Heart right ventricle (tissue), 16 donors: Measurements from ENCODE around the gene SCAND1. TPM values are rescaled to one million over a fixed set of nuclear protein-coding genes. Genes with fewer than 3 reads are reported as not detected.

Experiments used
- ATAC-seq, 8 donors: fragments of 200-7000 bp; cut with Tn5 transposase; one replicate each; pipeline ENCODE4 v1.9.1; 2020; ENCODE audit warnings: mild to moderate bottlenecking in 8 of 8, moderate library complexity in 8 of 8, moderate number of reproducible peaks in 1 of 8
- DNase-seq, 2 donors: peaks; one replicate each; pipeline ENCODE4 v3.0.0-alpha.2; 2020
- H3K27ac ChIP-seq, 10 donors: fragments of 200-600 bp; sonication (generic) in 2 of 10; one replicate each; pipeline versions ENCODE4 v1.5.0 to v1.8.0; 2020 to 2022; ENCODE audit warnings: mild to moderate bottlenecking in 3 of 10
- H3K27me3 ChIP-seq, 7 donors: fragments of 200-600 bp; one replicate each; pipeline ENCODE4 v1.8.0; 2021 to 2022; ENCODE audit warnings: mild to moderate bottlenecking in 2 of 7
- H3K36me3 ChIP-seq, 9 donors: fragments of 200-600 bp; sonication (generic) in 1 of 9; one replicate each; pipeline versions ENCODE4 v1.5.0 to v1.8.0; 2020 to 2022; ENCODE audit warnings: mild to moderate bottlenecking in 2 of 9
- H3K4me1 ChIP-seq, 9 donors: fragments of 200-600 bp; sonication (generic) in 1 of 9; one replicate each; pipeline versions ENCODE4 v1.5.0 to v1.8.0; 2020 to 2022; ENCODE audit warnings: mild to moderate bottlenecking in 4 of 9
- H3K4me3 ChIP-seq, 10 donors: fragments of 200-600 bp; sonication (generic) in 2 of 10; one replicate each; pipeline versions ENCODE4 v1.5.0 to v1.8.0; 2020 to 2022; ENCODE audit warnings: mild to moderate bottlenecking in 7 of 10, moderate library complexity in 2 of 10
- H3K9me3 ChIP-seq, 11 donors: fragments of 200-600 bp in 10 of 11; sonication (generic) in 2 of 11; one replicate each; pipeline versions ENCODE4 v1.5.0 to v1.8.0; 2013 to 2022; ENCODE audit warnings: mild to moderate bottlenecking in 2 of 11, control low read depth in 1 of 11, moderate library complexity in 1 of 11
- WGBS, 2 donors: extraction: QIAGEN DNeasy Blood & Tissue Kit; methylation state at CpG; one replicate each; pipeline ENCODE4 v1.1.7; 2013; ENCODE audit warnings: inconsistent platforms in 1 of 2; 5-methylcytosine and 5-hydroxymethylcytosine counted together
- intact Hi-C, 10 donors: fragments of 100-400 bp; cut with DNase I; formaldehyde crosslinking; loops; one replicate each; pipeline versions ENCODE4 v1.11.1 to v1.14.2; 2022
- polyA plus RNA-seq, 2 donors: library from polyadenylated mRNA; stranded (reverse); fragments of 200-250 nt; gene quantifications; one replicate each; pipeline ENCODE4 v1.2.3, GENCODE V29; 2013
- total RNA-seq, 10 donors: library from RNA; stranded (reverse); fragmentation: NEBNext Ultra II Directional in 3 of 10; extraction: Animal tissue kit (Norgen Biotek cat#: 25700) in 3 of 10; gene quantifications; one replicate each; pipeline versions ENCODE4 v1.2.1 to v1.2.4, GENCODE V29; 2021 to 2023
- TF ChIP-seq, protein P1 (sequence below), 9 donors: fragments of 200-600 bp; sonication (generic) in 2 of 9; IDR thresholded peaks; one replicate each; pipeline versions ENCODE4 v1.5.0 to v1.8.0; 2021 to 2022; ENCODE audit warnings: antibody characterized with exemption in 9 of 9, mild to moderate bottlenecking in 5 of 9, moderate library complexity in 1 of 9
- donor health status: Arrhythmogenic right ventricular cardiomyopathy.
- donor health status: ischemic (EF 13 %, LVEDD 7.1; RV severe dilation, severe dysfunction).
- donor health status: healthy with polysubstance abuse.
- donor health status: DM: no; HTN: yes; CAD: no.
- donor health status: DM: no; HTN: no; CAD: no.
- donor health status: ischemic (EF 25% LVEDD 6.9; RV normal size, moderate dysfunction).
- donor health status: ischemic (EF 25% LVEDD 5.7; RV mildly dilated, moderate dysfunction).
- donor health status: healthy.
- donor health status: DM: yes; HTN: yes; CAD: no.
- donor health status: Ischemic cardiomyopathy.
- donor health status: ischemic (EF 35%, LVEDD 5.7; RV mildly dilated, moderate dysfunction).
- donor health status: nonischemic (EF 11% LVEDD 7.7; RV severe dilation, severe dysfunction).
- donor health status: DM: yes; HTN: yes; CAD: no.
- donor health status: PGD.
- donor health status: ischemic (EF 29% LVEDD 5.4; RV normal size, mild dysfunction).
- donor health status: nonischemic (EF 23%, LVEDD 6.1; RV moderate dilation, normal function).

The SCAND1 gene
- total and polyA plus RNA-seq, 12 donors = 29.9 to 217 (median 41.1) TPM

DNA sequence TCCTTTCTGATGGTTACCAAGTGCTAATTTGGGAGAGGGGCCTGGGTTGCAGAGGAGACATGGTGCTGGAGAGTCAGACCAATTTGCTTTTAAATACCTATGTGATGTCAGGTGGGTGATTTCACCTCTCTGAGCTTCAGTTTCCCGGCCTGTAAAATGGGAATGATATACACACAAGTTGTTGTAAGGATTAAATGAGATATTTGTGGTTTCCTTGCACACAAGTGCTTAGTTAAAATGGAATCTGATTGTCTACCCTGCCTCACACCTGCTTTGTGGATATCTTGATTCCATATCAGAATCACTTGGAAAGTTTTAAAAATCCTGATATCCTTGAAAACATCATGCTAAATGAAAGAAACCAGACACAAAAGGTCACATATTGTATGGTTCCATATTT is 44.5 kb downstream of the SCAND1 start:
- ATAC-seq (no peak), DNase-seq (no peak)
- Histone ChIP-seq H3K27ac (no peak overlapping the region), H3K9me3 (no peaks in the 10 kb centered on the region), H3K4me3 (no peak overlapping the region), H3K36me3 (peaks cover 0 to 63% (median 12%) of the 10 kb centered on the region in 9 donors), H3K4me1 (peaks cover 0 to 25% (median 18%) of the 10 kb centered on the region in 9 donors), H3K27me3 (no peaks in the 10 kb centered on the region)
- 98 to 100% methylated on average over 1 of the region's 1 CpG for WGBS, 2 donors
- intact Hi-C loops = no loop called here
- TF ChIP-seq, protein P1, sequence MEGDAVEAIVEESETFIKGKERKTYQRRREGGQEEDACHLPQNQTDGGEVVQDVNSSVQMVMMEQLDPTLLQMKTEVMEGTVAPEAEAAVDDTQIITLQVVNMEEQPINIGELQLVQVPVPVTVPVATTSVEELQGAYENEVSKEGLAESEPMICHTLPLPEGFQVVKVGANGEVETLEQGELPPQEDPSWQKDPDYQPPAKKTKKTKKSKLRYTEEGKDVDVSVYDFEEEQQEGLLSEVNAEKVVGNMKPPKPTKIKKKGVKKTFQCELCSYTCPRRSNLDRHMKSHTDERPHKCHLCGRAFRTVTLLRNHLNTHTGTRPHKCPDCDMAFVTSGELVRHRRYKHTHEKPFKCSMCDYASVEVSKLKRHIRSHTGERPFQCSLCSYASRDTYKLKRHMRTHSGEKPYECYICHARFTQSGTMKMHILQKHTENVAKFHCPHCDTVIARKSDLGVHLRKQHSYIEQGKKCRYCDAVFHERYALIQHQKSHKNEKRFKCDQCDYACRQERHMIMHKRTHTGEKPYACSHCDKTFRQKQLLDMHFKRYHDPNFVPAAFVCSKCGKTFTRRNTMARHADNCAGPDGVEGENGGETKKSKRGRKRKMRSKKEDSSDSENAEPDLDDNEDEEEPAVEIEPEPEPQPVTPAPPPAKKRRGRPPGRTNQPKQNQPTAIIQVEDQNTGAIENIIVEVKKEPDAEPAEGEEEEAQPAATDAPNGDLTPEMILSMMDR (IDR thresholded peaks at IDR 0.05) = no peak

GRCh38 chr20:35909176-35909575 is 45.1 kb downstream of the SCAND1 start:
- TF ChIP-seq, protein P1 (IDR thresholded peaks at IDR 0.05) = no peak

GRCh38 chr20:35908007-35908406 is 46.3 kb downstream of the SCAND1 start:
- Histone ChIP-seq H3K27me3 (no peaks in the 10 kb centered on the region), H3K4me1 (peaks cover 0 to 32% (median 18%) of the 10 kb centered on the region in 9 donors), H3K9me3 (no peaks in the 10 kb centered on the region), H3K36me3 (peaks cover 0 to 57% (median 0%) of the 10 kb centered on the region in 9 donors), H3K27ac (peak overlapping the region in 3 of 10 donors; percentile 50 to 51 (median 50)), H3K4me3 (no peak overlapping the region)
- DNase-seq (no peak), ATAC-seq (peak in 2 of 8 donors; percentile 24 to 27)
- TF ChIP-seq, protein P1 (IDR thresholded peaks at IDR 0.05) = no peak
- intact Hi-C loops = no loop called here

More at GRCh38 chr20:35909176-35909575, 45.1 kb downstream of the SCAND1 start:
- no peak for DNase-seq
- H3K4me1 ChIP-seq = peaks cover 0 to 25% (median 18%) of the 10 kb centered on the region in 9 donors
- no peaks in the 10 kb centered on the region for H3K9me3 ChIP-seq
- ATAC-seq = no peak
- H3K27me3 ChIP-seq = no peaks in the 10 kb centered on the region
- intact Hi-C loops = no loop called here
- WGBS, 2 donors = 98 to 100% methylated on average over 1 of the region's 1 CpG
- H3K4me3 ChIP-seq = no peak overlapping the region
- no peak overlapping the region for H3K27ac ChIP-seq
- peaks cover 0 to 62% (median 9%) of the 10 kb centered on the region in 9 donors for H3K36me3 ChIP-seq

- peaks cover 0 to 32% (median 19%) of the 10 kb centered on the region in 9 donors for H3K4me1 ChIP-seq
- H3K4me3 ChIP-seq = no peak overlapping the region
- H3K27ac ChIP-seq = peak overlapping the region in 9 of 10 donors; percentile 21 to 64 (median 49)
- 37 to 56% methylated on average over 7 of the region's 7 CpGs for WGBS, 2 donors
- DNase-seq = peak; percentile 36 to 63
- intact Hi-C loops = loop anchor here in 1 of 10 donors (1.0 kb wide), 1 partner anchor 21 kb away; no protein-coding TSS in a partner anchor
- no peaks in the 10 kb centered on the region for H3K27me3 ChIP-seq
- peaks cover 0 to 48% (median 0%) of the 10 kb centered on the region in 9 donors for H3K36me3 ChIP-seq
- H3K9me3 ChIP-seq = no peaks in the 10 kb centered on the region
- TF ChIP-seq, protein P1 (IDR thresholded peaks at IDR 0.05) = no peak
- peak; percentile 59 to 97 (median 93) for ATAC-seq
Observed at GRCh38 chr20:35907017-35907701, 47.1 kb downstream of the SCAND1 start.
